Measurements from ENCODE around the gene CES4A.
A peak's percentile ranks its signal among the peaks of the same experiment; 100 is the strongest.
"Not testable (repeated sequence)": the region's sequence is repeated elsewhere in the genome, so short reads cannot be mapped to it uniquely, and the experiment has no call there.

CES4A gene

DNA sequence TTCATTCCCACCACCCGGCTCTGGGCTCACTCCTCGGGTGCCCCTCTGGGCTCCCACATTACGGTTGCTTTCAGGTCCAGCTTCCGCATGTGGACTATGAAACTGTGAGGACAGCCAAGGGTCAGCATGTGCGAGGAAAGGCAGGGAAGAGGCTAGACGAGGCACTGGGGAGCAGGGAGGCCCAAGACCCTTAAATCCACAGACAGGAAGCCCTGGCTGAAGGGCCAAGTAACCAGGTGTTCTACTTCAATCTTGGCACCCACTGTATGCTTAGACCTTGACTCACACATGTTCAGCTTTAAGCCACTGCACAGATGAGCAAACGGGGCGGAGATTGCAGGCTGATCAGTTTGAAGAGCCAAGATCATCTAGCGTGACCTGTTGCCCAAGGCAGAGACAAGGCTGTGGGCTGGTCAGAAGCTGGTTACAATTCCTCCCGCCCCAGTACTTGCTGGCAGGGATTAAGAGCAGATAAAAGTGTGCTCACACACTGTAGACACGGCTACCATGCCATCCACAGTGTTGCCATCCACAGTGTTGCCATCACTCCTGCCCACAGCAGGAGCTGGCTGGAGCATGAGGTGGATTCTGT, at the start of gene CES4A:
Gene CES4A (plus strand): TSS at position 393 of the 592 bp plus-strand sequence. CDS start 184 bp downstream, at position 577.
- DNase-seq (ENCODE audit: low read depth): peak; percentile 82

DNA sequence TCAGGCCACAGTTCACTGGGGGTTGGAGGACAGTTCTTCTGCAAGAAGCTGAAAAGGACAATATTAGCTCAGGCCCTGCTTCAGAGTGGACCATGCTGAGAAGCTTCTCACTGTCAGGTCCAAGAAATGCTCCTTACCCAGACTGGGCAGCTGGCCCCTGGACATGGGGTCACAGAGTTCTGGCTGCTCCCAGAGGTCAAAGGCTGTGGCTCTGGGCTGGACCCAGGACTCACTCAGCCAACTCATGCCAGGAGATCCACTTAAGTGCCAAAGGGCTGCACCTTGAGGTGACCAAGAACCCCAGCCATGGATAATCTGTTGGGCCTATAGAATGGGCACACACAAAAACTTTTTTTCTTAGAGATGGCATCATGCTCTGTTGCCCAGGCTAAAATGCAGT, 49.0 kb upstream of the CES4A start:
- DNase-seq (ENCODE audit: low read depth): no peak

- no peak for DNase-seq (ENCODE audit: low read depth)
Observed at GRCh38 chr16:66940236-66940635, 48.2 kb upstream of the CES4A start.

- no peak for DNase-seq (ENCODE audit: low read depth)
Observed at GRCh38 chr16:66942981-66943380, 45.4 kb upstream of the CES4A start.

DNA sequence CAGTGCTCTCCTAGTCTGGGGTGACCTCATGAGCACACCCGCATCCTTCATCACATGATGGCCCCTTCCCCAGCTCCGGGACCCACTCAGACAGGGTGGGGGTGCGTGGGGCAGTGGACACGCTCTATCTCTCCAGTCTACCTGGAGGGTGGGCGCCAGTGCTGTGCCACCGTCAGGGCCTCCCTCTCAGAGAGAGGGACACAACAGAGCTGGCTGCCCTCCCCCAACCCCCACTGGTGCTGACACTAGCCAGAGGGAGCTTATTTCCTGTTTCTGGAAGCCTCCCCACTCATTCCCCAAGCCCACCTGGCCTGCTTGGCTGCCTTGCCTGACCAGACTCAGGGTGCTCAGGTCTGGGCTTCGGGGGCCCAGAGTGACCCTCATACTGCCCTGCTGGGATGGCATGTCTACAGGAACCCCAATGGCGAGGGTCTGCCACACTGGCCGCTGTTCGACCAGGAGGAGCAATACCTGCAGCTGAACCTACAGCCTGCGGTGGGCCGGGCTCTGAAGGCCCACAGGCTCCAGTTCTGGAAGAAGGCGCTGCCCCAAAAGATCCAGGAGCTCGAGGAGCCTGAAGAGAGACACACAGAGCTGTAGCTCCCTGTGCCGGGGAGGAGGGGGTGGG, 44.8 kb upstream of the CES4A start:
- no peak for DNase-seq (ENCODE audit: low read depth)

DNA sequence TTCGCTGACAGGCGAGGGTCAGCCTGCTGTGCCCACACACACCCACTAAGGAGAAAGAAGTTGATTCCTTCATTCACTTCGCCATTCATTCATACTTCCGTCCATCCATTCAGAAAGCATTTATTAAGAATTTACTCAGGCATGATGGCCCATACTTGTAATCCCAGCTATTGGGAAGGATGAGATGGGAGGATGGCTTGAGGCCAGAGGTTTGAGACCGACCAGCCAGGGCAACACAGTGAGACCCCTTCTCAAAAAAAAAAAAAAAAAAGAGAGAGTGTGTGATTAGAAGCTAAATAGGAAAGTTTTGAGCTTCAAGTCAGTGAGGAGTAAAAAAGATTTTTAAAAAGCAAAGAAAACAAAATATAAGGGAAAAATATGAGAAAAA, 44.3 kb upstream of the CES4A start:
- no peak for DNase-seq (ENCODE audit: low read depth)

- DNase-seq (ENCODE audit: low read depth): not testable (repeated sequence)
Observed at GRCh38 chr16:66944971-66945370, 43.4 kb upstream of the CES4A start.

DNA sequence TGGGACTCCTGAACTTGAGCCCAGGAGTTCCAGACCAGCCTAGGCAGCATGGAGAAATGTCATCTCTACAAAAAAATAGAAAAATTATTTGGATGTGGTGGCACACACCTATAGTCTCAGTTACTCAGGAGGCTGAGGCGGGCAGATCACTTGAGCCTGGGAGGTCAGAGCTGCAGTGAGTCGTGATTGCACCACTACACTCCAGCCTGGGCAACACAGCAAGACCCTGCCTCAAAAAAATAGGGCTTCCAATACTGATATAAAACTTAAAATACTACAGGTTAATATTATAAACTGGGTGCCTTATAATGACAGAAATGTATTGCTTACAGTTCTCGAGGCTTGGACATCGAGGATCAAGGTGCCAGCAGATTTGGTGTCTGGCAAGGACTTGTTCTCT, 42.5 kb upstream of the CES4A start:
- no peak for DNase-seq (ENCODE audit: low read depth)

DNA sequence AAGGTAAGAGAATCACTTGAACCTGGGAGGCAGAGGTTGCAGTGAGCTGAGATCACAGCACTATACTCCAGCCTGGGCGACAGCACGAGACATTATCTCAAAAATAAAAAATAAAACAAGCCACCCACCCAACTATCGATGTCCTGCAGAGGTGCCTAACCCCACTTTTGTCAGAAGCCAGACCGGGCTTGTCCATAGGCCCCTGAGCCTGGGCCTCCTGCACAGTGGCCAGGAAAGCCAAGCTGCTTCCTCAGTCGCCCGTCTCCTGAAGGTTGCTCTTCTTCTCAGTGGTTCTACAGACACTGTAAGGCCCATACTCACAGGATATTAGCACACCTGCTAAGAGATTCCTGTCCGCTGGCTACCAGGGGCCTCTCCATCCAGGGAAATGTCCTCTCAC, 41.8 kb upstream of the CES4A start:
- DNase-seq (ENCODE audit: low read depth): no peak

DNA sequence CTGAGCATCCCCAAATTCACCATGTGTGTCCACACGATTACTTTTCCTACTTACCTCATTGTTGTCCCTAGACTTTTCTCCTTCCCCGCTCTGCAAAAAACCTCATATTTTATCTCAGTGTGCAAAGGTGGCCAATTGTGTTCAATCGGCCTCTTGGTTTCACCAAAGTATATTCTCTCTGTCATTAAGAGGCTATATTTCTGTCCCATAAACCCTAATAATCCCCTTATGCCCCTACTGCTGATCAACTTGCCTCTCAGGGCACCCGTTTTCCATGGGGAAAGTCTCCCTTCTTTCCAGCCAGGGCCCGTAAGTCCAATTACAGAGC, 41.5 kb upstream of the CES4A start:
- no peak for DNase-seq (ENCODE audit: low read depth)

- peak; percentile 77 for DNase-seq (ENCODE audit: low read depth)
Observed at GRCh38 chr16:66947302-66948065, 40.9 kb upstream of the CES4A start.

DNA sequence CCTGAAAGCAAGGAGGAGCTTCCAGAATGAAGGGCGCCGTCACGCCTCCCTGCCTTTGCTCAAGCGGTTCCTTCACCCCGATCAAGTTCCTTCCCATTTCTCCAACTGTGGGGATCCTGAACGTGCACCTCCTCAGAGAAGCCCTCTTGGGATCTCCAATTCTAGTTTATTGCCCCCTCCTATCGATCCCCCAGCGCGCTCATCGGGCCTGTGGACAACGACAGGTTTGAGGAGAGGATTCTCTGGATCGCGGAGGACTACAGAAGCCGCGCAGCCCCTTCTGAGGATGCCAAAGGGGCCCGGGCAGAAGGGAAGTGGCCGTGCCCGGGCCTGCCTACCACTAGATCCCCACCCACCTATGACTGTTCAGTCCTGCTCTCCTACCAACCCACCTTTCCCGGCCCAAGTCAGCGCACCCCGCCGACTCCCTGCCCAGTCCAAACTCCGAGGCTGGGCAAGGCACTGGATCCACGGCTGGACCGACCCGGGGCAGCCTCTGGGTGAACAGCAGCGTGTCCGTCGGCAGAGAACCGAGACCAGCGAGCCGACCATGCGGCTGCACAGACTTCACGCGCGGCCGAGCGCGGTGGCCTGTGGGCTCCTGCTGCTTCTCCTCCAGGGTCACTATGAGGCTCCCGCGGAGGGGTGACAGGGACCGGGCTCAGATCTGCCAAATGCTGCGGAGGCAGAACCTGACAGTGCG, 40.1 kb upstream of the CES4A start:
- no peak for DNase-seq (ENCODE audit: low read depth)

DNA sequence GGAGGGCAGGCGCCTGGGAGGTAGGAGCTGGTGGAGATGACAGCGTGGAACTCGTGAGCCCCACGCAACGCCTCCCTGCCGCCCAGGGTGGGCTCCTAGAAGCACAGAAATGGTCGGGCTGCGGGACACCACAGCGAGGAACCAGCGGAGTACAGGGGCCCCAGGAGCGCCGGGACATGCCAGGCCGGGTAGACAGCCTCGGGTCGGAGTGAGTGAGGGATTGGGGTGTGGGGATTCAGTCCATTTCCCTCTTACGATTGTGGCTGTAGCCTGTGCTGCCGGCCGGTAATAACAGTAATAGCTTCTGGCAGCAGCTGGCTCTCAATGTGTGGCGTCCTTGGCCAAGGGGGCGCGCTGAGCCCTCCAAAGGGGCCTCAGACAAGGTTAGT, 39.6 kb upstream of the CES4A start:
- no peak for DNase-seq (ENCODE audit: low read depth)

- no peak for DNase-seq (ENCODE audit: low read depth)
Observed at GRCh38 chr16:66949472-66949871, 38.9 kb upstream of the CES4A start.

DNA sequence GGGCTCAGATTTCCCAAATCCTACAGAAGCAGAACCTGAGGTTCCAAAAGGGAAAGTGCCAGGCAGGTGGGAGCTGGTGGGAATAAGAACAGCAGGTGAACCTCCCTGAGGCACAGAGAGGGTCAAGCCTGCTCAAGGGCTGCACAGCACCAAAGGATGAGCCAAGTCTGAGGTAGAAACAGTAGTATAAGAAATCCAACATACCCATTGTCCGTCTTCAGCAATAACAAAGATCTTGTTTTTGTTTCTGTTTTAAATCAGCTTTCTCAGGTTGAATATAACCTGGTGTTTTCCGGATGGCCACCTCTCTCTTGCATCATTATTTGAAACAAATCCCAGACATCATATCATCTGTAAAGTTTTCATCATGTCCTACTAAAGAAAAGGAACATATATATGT, 38.0 kb upstream of the CES4A start:
- DNase-seq (ENCODE audit: low read depth): no peak

GRCh38 chr16:66950971-66951790, 37.2 kb upstream of the CES4A start:
- no peak for DNase-seq (ENCODE audit: low read depth)

DNA sequence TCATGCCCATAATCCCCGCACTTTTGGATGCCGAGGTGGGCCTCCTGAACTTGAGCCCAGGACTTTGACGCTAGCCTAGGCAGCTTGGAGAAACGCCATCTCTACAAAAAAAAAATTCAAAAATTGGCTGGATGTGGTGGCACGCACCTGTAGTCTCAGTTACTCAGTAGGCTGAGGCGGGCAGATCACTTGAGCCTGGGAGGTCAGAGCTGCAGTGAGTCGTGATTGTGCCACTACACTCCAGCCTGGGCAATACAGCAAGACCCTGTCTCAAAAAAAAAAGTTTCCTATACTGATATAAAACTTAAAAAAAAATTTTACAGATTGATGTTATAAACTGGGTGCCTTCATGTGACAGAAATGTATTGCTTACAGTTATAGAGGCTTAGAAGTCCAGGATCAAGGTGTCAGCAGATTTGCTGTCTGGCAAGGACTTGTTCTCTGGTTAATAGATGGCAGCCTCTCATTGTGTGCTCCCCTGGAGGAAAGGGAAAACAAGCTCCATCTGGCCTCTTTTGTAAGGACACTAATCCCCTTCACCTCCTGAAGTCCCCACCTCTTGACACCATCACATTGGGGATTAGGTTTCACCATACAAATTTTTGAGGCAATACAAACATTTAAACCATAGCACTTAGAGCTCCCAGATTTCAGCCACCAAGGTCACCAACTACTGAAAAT, 35.8 kb upstream of the CES4A start:
- DNase-seq (ENCODE audit: low read depth): no peak

DNA sequence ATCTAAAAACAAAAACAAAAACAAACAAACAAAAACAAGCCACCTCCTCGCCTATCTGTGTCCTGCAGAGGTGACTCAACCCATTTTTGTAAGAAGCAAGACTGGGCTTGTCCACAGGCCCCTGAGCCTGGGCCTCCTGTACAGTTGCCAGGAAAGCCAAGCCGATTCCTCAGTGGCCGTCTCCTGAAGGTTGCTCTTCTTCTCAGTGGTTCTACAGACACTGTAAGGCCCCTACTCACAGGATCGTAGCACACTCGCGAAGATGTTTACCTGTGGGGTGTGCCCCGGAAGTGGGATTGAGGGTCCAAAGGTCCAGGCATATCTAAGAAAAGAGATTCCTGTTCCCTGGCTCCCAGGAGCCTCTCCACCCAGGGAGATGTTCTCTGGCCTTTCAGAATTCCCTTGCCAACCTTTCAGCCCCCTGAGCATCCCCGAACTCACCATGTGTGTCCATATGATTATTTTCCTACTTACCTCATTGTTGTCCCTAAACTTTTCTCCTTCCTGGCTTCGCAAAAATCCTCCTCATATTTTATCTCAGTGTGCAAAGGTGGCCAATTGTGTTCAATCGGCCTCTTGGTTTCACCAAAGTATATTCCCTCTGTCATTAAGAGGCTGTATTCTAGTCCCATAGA, 34.8 kb upstream of the CES4A start:
- DNase-seq (ENCODE audit: low read depth): no peak

- peak; percentile 73 for DNase-seq (ENCODE audit: low read depth)
Observed at GRCh38 chr16:66954097-66954659, 34.2 kb upstream of the CES4A start.

GRCh38 chr16:66955363-66956153, 32.8 kb upstream of the CES4A start:
- DNase-seq (ENCODE audit: low read depth): peak; percentile 88
